Measurements from ENCODE around the gene IDNK.

The IDNK gene

GRCh38 chr9:83646500-83647239, 23.7 kb downstream of the IDNK start:
- CTCF ChIA-PET: interaction anchor here (1.4 to 3.9 kb wide), 4 partner anchors 10 to 312 kb away, joined by 3 to 40 read pairs (median 4); no protein-coding TSS in a partner anchor
- Mint-ChIP-seq H3K27me3 (no peaks in the 10 kb centered on the region), H3K27ac (no peak overlapping the region), H3K4me3 (no peak overlapping the region), H3K36me3 (peaks cover 13% of the 10 kb centered on the region), H3K4me1 (no peaks in the 10 kb centered on the region), H3K9me3 (no peaks in the 10 kb centered on the region)
- DNase-seq: no peak

GRCh38 chr9:83649080-83649479, 26.1 kb downstream of the IDNK start:
- peaks cover 18% of the 10 kb centered on the region for H3K36me3 Mint-ChIP-seq
- CTCF ChIA-PET: interaction anchor here (0.7 to 3.9 kb wide), 22 partner anchors 7 to 322 kb away, joined by 3 to 40 read pairs (median 4); partner anchors contain the start of gene IDNK
- no peaks in the 10 kb centered on the region for H3K27me3 Mint-ChIP-seq
- no peaks in the 10 kb centered on the region for H3K9me3 Mint-ChIP-seq
- H3K4me1 Mint-ChIP-seq: no peaks in the 10 kb centered on the region
- DNase-seq: peak; percentile 81
- no peak overlapping the region for H3K27ac Mint-ChIP-seq
- H3K4me3 Mint-ChIP-seq: no peak overlapping the region

GRCh38 chr9:83649515-83649914, 26.6 kb downstream of the IDNK start:
- no peak overlapping the region for H3K27ac Mint-ChIP-seq

GRCh38 chr9:83651558-83651957, 28.6 kb downstream of the IDNK start:
- H3K36me3 Mint-ChIP-seq: peaks cover 34% of the 10 kb centered on the region
- CTCF ChIA-PET: interaction anchor here (1.3 kb wide), 1 partner anchor 11 kb away, joined by 6 read pairs; no protein-coding TSS in a partner anchor
- no peaks in the 10 kb centered on the region for H3K4me1 Mint-ChIP-seq

More at GRCh38 chr9:83649515-83649914, 26.6 kb downstream of the IDNK start:
- Mint-ChIP-seq H3K36me3 (peaks cover 23% of the 10 kb centered on the region), H3K27me3 (no peaks in the 10 kb centered on the region), H3K4me1 (no peaks in the 10 kb centered on the region), H3K9me3 (no peaks in the 10 kb centered on the region), H3K4me3 (no peak overlapping the region)
- CTCF ChIA-PET: interaction anchor here (0.9 to 3.9 kb wide), 20 partner anchors 8 to 322 kb away, joined by 3 to 40 read pairs (median 4); partner anchors contain the start of gene IDNK
- DNase-seq: no peak

GRCh38 chr9:83652433-83652832, 29.5 kb downstream of the IDNK start:
- Mint-ChIP-seq H3K4me1 (no peaks in the 10 kb centered on the region), H3K27ac (no peak overlapping the region), H3K36me3 (peaks cover 34% of the 10 kb centered on the region), H3K4me3 (no peak overlapping the region), H3K9me3 (no peaks in the 10 kb centered on the region), H3K27me3 (no peaks in the 10 kb centered on the region)
- no peak for DNase-seq
- CTCF ChIA-PET: interaction anchor here (0.8 to 1.3 kb wide), 2 partner anchors 10 to 319 kb away, joined by 3 to 6 read pairs; no protein-coding TSS in a partner anchor

More at GRCh38 chr9:83651558-83651957, 28.6 kb downstream of the IDNK start:
- Mint-ChIP-seq H3K27ac (no peak overlapping the region), H3K9me3 (no peaks in the 10 kb centered on the region), H3K27me3 (no peaks in the 10 kb centered on the region), H3K4me3 (no peak overlapping the region)
- no peak for DNase-seq

GRCh38 chr9:83655433-83655832, 32.5 kb downstream of the IDNK start:
- peaks cover 42% of the 10 kb centered on the region for H3K36me3 Mint-ChIP-seq
- CTCF ChIA-PET: no interaction called here
- H3K27me3 Mint-ChIP-seq: no peaks in the 10 kb centered on the region
- H3K4me3 Mint-ChIP-seq: no peak overlapping the region
- H3K27ac Mint-ChIP-seq: no peak overlapping the region
- DNase-seq: no peak
- H3K4me1 Mint-ChIP-seq: no peaks in the 10 kb centered on the region
- no peaks in the 10 kb centered on the region for H3K9me3 Mint-ChIP-seq

GRCh38 chr9:83656032-83656680, 33.2 kb downstream of the IDNK start:
- no peaks in the 10 kb centered on the region for H3K27me3 Mint-ChIP-seq

GRCh38 chr9:83656952-83657351, 34.0 kb downstream of the IDNK start:
- DNase-seq: no peak
- Mint-ChIP-seq H3K36me3 (peaks cover 39% of the 10 kb centered on the region), H3K4me3 (no peak overlapping the region), H3K9me3 (no peaks in the 10 kb centered on the region), H3K4me1 (no peaks in the 10 kb centered on the region), H3K27me3 (no peaks in the 10 kb centered on the region), H3K27ac (no peak overlapping the region)
- CTCF ChIA-PET: interaction anchor here (0.6 to 1.3 kb wide), 2 partner anchors 21 to 36 kb away, joined by 3 to 4 read pairs; no protein-coding TSS in a partner anchor

More at GRCh38 chr9:83656032-83656680, 33.2 kb downstream of the IDNK start:
- H3K27ac Mint-ChIP-seq: no peak overlapping the region
- H3K9me3 Mint-ChIP-seq: no peaks in the 10 kb centered on the region
- no peaks in the 10 kb centered on the region for H3K4me1 Mint-ChIP-seq
- H3K4me3 Mint-ChIP-seq: no peak overlapping the region
- no peak for DNase-seq
- H3K36me3 Mint-ChIP-seq: peaks cover 41% of the 10 kb centered on the region
- CTCF ChIA-PET: interaction anchor here (0.6 to 1.3 kb wide), 2 partner anchors 22 to 36 kb away, joined by 3 to 4 read pairs; no protein-coding TSS in a partner anchor

GRCh38 chr9:83662933-83663332, 40.0 kb downstream of the IDNK start:
- Mint-ChIP-seq H3K36me3 (peaks cover 50% of the 10 kb centered on the region), H3K4me1 (peaks cover 9% of the 10 kb centered on the region), H3K27ac (peak overlapping the region; percentile 33), H3K9me3 (no peaks in the 10 kb centered on the region), H3K4me3 (no peak overlapping the region), H3K27me3 (no peaks in the 10 kb centered on the region)
- CTCF ChIA-PET: interaction anchor here (1.4 to 1.7 kb wide), 2 partner anchors 11 to 13 kb away, joined by 6 to 8 read pairs; no protein-coding TSS in a partner anchor
- no peak for DNase-seq

- H3K4me3 Mint-ChIP-seq: no peak overlapping the region
- CTCF ChIA-PET: interaction anchor here (0.9 to 2.1 kb wide), 2 partner anchors 14 to 17 kb away, joined by 4 to 9 read pairs; no protein-coding TSS in a partner anchor
- no peak overlapping the region for H3K27ac Mint-ChIP-seq
- no peaks in the 10 kb centered on the region for H3K9me3 Mint-ChIP-seq
- H3K27me3 Mint-ChIP-seq: no peaks in the 10 kb centered on the region
- peaks cover 45% of the 10 kb centered on the region for H3K36me3 Mint-ChIP-seq
- peaks cover 9% of the 10 kb centered on the region for H3K4me1 Mint-ChIP-seq
- DNase-seq: no peak
Measured at GRCh38 chr9:83665580-83666200, 42.7 kb downstream of the IDNK start.

- no peak for DNase-seq
- Mint-ChIP-seq H3K9me3 (no peaks in the 10 kb centered on the region), H3K4me3 (no peak overlapping the region), H3K36me3 (peaks cover 49% of the 10 kb centered on the region), H3K4me1 (peaks cover 9% of the 10 kb centered on the region), H3K27ac (no peak overlapping the region), H3K27me3 (no peaks in the 10 kb centered on the region)
- CTCF ChIA-PET: interaction anchor here (0.7 kb wide), 1 partner anchor 16 kb away, joined by 3 read pairs; no protein-coding TSS in a partner anchor
Measured at GRCh38 chr9:83669067-83669466, 46.1 kb downstream of the IDNK start.

GRCh38 chr9:83670381-83670780, 47.4 kb downstream of the IDNK start:
- Mint-ChIP-seq H3K27ac (peak overlapping the region; percentile 5), H3K27me3 (no peaks in the 10 kb centered on the region), H3K36me3 (peaks cover 51% of the 10 kb centered on the region), H3K9me3 (no peaks in the 10 kb centered on the region), H3K4me1 (peaks cover 9% of the 10 kb centered on the region), H3K4me3 (no peak overlapping the region)
- CTCF ChIA-PET: no interaction called here
- no peak for DNase-seq

- Mint-ChIP-seq H3K4me3 (no peak overlapping the region), H3K4me1 (peaks cover 3% of the 10 kb centered on the region), H3K27me3 (no peaks in the 10 kb centered on the region), H3K9me3 (no peaks in the 10 kb centered on the region), H3K27ac (no peak overlapping the region), H3K36me3 (peaks cover 43% of the 10 kb centered on the region)
- CTCF ChIA-PET: no interaction called here
- no peak for DNase-seq
Measured at GRCh38 chr9:83671451-83671850, 48.5 kb downstream of the IDNK start.

- H3K4me1 Mint-ChIP-seq: no peaks in the 10 kb centered on the region
- CTCF ChIA-PET: no interaction called here
Measured at GRCh38 chr9:83675466-83675865, 52.5 kb downstream of the IDNK start.

More at GRCh38 chr9:83675466-83675865, 52.5 kb downstream of the IDNK start:
- H3K27me3 Mint-ChIP-seq: no peaks in the 10 kb centered on the region
- H3K36me3 Mint-ChIP-seq: peaks cover 63% of the 10 kb centered on the region
- H3K27ac Mint-ChIP-seq: no peak overlapping the region
- no peak for DNase-seq
- H3K4me3 Mint-ChIP-seq: no peak overlapping the region
- no peaks in the 10 kb centered on the region for H3K9me3 Mint-ChIP-seq
